Neutrophil (primary cell): ENCODE measurements around the gene OR2A5.
"Not testable (repeated sequence)": the region's sequence is repeated elsewhere in the genome, so short reads cannot be mapped to it uniquely, and the experiment has no call there.

Source experiments
- H3K27ac ChIP-seq: fragments of 200-600 bp; sonication (generic); 2 replicates; pipeline ENCODE4 v1.5.1; 2016; ENCODE audit warnings: mild to moderate bottlenecking, moderate library complexity
- H3K27me3 ChIP-seq: fragments of 200-600 bp; sonication (generic); 2 replicates; pipeline ENCODE4 v1.6.0; 2016; ENCODE audit warnings: mild to moderate bottlenecking
- H3K36me3 ChIP-seq: fragments of 200-600 bp; sonication (generic); 2 replicates; pipeline ENCODE4 v1.5.1; 2017
- H3K4me1 ChIP-seq, 2 experiments: fragments of 200-600 bp in 1 of 2; sonication (generic) in 1 of 2; 1 replicate in 1 of 2; 2 replicates in 1 of 2; pipeline versions ENCODE4 v1.5.1 to v1.6.1; 2013 to 2016; ENCODE audit warnings: low read depth in 1 of 2, low read length in 1 of 2, mild to moderate bottlenecking in 1 of 2, moderate library complexity in 1 of 2; ENCODE audit not compliant: control insufficient read depth in 1 of 2, insufficient read depth in 1 of 2
- H3K4me3 ChIP-seq, 2 experiments: fragments of 200-600 bp in 1 of 2; sonication (generic) in 1 of 2; 1 replicate in 1 of 2; 2 replicates in 1 of 2; pipeline ENCODE4 v1.5.1; 2013 to 2016; ENCODE audit warnings: low read depth in 1 of 2, low read length in 1 of 2, mild to moderate bottlenecking in 1 of 2, moderate library complexity in 1 of 2
- H3K9me3 ChIP-seq: fragments of 200-600 bp; sonication (generic); 2 replicates; pipeline ENCODE4 v1.5.1; 2016
- TF ChIP-seq, protein P1 (sequence below): fragments of 200-600 bp; sonication (generic); IDR thresholded peaks from 2 replicates; pipeline ENCODE4 v1.5.1; 2016; ENCODE audit warnings: antibody characterized with exemption

The OR2A5 gene

DNA sequence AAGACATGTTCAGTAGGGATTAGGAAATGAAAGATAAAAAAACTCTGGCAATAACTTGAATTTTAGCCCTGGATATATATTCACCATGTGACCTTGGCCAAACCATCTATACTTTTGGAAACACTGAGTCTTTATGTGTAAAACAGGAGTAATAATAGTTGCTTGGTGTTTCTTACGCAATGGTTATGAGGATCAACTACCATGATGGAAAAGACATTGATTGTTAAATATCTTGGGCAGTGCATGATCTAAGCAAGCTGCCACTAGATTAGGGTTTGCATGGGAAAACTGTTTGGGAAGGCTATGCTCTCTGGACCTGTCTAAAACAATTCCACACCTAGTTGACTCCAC, 42.1 kb upstream of the OR2A5 start:
- Histone ChIP-seq H3K4me3 (no peak overlapping the region), H3K36me3 (no peaks in the 10 kb centered on the region), H3K27me3 (no peaks in the 10 kb centered on the region), H3K27ac (no peak overlapping the region), H3K4me1 (no peaks in the 10 kb centered on the region), H3K9me3 (no peaks in the 10 kb centered on the region)
- TF ChIP-seq, protein P1, sequence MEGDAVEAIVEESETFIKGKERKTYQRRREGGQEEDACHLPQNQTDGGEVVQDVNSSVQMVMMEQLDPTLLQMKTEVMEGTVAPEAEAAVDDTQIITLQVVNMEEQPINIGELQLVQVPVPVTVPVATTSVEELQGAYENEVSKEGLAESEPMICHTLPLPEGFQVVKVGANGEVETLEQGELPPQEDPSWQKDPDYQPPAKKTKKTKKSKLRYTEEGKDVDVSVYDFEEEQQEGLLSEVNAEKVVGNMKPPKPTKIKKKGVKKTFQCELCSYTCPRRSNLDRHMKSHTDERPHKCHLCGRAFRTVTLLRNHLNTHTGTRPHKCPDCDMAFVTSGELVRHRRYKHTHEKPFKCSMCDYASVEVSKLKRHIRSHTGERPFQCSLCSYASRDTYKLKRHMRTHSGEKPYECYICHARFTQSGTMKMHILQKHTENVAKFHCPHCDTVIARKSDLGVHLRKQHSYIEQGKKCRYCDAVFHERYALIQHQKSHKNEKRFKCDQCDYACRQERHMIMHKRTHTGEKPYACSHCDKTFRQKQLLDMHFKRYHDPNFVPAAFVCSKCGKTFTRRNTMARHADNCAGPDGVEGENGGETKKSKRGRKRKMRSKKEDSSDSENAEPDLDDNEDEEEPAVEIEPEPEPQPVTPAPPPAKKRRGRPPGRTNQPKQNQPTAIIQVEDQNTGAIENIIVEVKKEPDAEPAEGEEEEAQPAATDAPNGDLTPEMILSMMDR: no peak

GRCh38 chr7:144009361-144009760, 39.4 kb upstream of the OR2A5 start:
- Histone ChIP-seq H3K27ac (no peak overlapping the region), H3K4me1 (no peaks in the 10 kb centered on the region), H3K9me3 (no peaks in the 10 kb centered on the region), H3K36me3 (no peaks in the 10 kb centered on the region), H3K4me3 (no peak overlapping the region), H3K27me3 (no peaks in the 10 kb centered on the region)
- TF ChIP-seq, protein P1: no peak

DNA sequence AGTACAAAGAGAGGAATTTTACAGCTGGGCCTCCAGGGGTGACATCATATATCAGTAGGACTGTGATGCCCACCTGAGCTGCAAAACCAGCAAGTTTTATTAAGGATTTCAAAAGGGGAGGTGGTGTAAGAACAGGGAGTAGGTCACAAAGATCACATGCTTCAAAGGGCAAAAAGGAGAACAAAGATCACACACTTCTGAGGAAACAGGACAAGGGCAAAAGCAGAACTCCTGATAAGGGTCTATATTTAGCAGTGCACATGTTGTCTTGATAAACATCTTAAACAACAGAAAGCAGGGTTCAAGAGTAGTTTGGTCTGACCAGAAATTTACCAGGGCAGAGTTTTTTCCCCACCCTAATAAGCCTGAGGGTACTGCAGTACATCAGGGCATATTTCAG, 38.7 kb upstream of the OR2A5 start:
- H3K4me3 ChIP-seq, H3K4me1 ChIP-seq, H3K27me3 ChIP-seq, H3K9me3 ChIP-seq, H3K27ac ChIP-seq, H3K36me3 ChIP-seq: not testable (repeated sequence)

DNA sequence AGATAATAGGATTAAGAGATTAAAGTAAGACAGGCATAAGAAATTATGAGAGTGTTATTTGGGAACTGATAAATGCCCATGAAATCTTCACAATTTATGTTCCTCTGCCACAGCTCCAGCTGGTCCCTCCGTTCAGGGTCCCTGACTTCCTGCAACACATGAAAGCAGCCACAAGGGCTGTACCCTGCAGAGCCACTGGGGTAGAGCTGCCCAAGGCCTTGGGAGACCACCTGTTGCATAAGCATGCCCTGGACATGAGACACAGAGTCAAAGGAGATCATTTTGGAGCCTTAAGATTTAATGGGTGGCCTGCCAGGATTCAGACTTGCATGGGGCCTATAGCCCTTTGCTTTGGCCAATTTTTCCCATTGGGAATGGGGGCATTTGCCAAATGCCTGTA, 37.9 kb upstream of the OR2A5 start:
- not testable (repeated sequence) for H3K4me1 ChIP-seq, H3K27me3 ChIP-seq, H3K4me3 ChIP-seq, H3K36me3 ChIP-seq, H3K27ac ChIP-seq, H3K9me3 ChIP-seq

DNA sequence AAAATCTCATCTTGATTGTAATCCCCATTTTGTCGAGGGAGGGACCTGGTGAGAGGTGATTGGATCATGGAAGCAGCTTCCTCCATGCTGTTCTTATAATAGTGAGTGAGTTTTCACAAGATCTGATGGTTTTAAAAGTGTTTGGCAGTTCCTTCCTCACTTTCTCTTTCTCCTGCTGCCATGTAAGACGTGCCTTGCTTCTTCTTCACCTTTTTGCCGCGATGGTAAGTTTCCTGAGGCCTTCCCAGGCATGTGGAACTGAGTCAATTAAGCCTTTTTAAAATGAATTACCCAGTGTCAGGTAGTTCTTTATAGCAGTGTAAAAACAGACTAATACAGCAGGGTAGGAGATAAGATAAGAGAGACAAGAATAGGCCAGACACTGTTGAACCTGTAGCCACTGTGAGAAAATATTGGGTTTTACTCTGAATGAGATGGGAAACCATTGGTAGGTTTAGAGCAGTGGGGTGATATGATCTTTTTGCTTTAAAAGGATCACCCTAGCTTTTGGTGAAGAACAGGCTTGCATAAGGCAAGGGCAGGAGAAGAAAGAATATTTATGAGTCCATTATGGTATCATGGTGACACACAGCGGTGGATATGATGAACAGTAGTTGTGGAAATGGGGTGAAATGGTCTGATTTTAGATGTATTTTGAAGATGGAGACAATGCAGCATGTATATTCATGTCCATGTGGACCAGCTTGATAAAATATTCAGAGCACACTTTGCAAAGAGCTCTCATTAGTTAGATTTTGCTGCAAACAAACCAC, 37.1 kb upstream of the OR2A5 start:
- Histone ChIP-seq H3K4me1 (no peaks in the 10 kb centered on the region), H3K9me3 (no peaks in the 10 kb centered on the region), H3K27me3 (no peaks in the 10 kb centered on the region), H3K36me3 (no peaks in the 10 kb centered on the region), H3K27ac (no peak overlapping the region), H3K4me3 (no peak overlapping the region)
- TF ChIP-seq, protein P1: no peak

DNA sequence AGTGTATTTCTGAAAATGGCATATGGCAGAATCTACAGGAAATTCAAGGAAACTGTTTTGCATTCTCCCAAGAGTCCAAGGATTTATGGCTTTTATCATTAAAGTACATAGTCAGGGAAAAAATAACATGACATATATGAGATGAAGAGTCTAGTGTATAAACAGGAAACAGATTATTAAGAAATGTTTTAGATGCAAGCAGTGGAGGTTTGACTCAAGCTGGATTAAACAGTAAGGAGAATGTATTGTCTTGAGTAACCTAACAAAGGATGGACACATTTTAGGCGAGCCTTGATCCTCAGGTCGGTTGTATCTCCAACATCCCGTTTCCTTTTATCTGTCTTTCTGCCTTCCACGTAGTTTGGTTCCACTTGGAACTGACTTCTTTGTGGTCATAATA, 30.7 kb upstream of the OR2A5 start:
- no peaks in the 10 kb centered on the region for H3K4me1 ChIP-seq
- H3K9me3 ChIP-seq: no peaks in the 10 kb centered on the region
- no peaks in the 10 kb centered on the region for H3K36me3 ChIP-seq
- no peak overlapping the region for H3K4me3 ChIP-seq
- TF ChIP-seq, protein P1: no peak
- no peaks in the 10 kb centered on the region for H3K27me3 ChIP-seq
- H3K27ac ChIP-seq: no peak overlapping the region
